Measurements from ENCODE around the gene ISCU.

ISCU gene

DNA sequence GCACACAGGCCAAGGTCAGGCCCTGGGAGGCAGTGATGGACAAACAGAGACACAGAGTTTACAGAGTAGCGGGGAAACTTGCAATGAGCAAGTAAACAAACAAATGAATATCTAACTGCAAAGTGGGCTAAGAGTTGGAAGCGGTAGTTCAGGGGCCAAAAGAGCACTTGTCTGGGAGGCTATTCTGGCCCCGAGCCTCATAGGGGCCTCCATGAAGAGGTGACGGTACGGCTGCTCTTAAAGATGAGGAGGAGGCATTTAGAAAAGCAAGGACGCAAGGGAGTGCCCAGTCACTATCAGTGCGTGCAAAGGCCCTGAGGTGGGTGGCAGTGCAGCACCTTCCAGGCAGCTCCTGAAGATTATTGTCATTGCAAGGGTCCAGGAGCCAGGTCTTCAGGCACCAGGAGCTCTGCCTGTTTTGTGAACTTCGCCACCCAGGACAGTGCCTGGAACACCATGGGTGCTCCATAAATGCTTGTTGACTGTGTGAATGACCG is 39.9 kb downstream of the ISCU start:
- Histone ChIP-seq H3K4me1 (ENCODE audit: insufficient read depth, low read length) (peaks cover 14% of the 10 kb centered on the region), H3K4me3 (ENCODE audit: low read length) (no peak overlapping the region), H2AFZ (ENCODE audit: low read depth, low read length) (no peak overlapping the region), H3K36me3 (ENCODE audit: insufficient read depth, low read length) (no peaks in the 10 kb centered on the region), H3K27me3 (ENCODE audit: insufficient read depth, low read length) (no peaks in the 10 kb centered on the region), H3K9me3 (ENCODE audit: low read length) (no peaks in the 10 kb centered on the region)

DNA sequence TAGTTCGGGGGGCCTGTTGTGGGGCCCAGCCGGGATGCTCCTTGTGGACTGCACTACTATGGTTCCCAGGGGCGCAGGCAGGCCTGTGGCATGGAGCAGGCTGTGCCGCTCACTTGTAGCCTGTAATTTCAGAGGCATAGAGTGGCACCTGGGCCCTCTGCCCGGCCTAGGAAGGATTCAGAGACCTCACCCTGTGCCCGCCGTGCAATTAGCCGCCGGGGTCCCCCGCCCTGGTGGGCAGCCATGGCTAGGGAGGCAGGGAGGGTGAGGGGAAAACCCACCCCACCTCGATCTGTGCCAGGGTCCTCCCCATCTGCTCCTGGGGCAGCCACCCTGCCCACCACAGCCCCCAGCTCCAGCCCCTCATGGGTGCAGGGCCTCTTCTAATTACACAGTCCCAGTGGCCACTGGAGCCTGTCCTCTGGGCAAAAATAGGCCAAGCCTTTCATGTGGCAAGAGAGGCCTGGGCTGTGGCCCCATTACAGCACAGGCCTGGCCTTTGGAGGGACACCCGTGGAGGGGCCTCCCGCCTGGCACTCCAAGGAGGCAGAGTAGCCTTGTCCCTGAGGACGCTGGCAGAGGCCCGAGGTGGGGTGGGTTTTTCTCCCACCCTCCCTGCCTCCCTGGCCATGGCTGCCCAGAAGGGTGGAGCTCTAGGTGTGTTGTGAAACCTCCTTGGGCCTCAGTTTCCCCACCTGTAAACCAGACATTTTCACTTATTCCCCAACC is 40.7 kb downstream of the ISCU start:
- H3K36me3 ChIP-seq (ENCODE audit: insufficient read depth, low read length), result no peaks in the 10 kb centered on the region
- H2AFZ ChIP-seq (ENCODE audit: low read depth, low read length), result no peak overlapping the region
- H3K4me1 ChIP-seq (ENCODE audit: insufficient read depth, low read length), result peaks cover 5% of the 10 kb centered on the region
- H3K9me3 ChIP-seq (ENCODE audit: low read length), result no peaks in the 10 kb centered on the region
- H3K27me3 ChIP-seq (ENCODE audit: insufficient read depth, low read length), result no peaks in the 10 kb centered on the region
- H3K4me3 ChIP-seq (ENCODE audit: low read length), result no peak overlapping the region

DNA sequence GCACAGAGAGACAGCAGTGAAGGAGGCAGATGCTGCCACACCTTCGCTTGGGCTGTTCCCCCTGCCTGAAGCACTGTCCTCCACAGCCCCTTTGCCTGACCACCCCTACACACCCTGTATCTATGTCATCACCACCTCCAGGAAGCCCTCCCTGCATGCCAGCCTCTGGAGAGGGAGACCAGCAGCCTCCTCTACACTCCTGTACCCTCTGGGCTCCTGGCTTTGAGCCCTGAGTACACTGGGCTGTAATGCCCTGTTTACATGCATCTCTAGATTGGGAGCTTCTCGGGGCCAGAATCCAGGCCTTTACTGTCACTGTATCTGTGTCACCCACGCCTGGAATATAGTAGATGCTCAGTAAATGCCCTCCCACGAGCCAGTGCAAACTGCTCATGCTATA is 41.3 kb downstream of the ISCU start:
- no peak overlapping the region for H2AFZ ChIP-seq (ENCODE audit: low read depth, low read length)

DNA sequence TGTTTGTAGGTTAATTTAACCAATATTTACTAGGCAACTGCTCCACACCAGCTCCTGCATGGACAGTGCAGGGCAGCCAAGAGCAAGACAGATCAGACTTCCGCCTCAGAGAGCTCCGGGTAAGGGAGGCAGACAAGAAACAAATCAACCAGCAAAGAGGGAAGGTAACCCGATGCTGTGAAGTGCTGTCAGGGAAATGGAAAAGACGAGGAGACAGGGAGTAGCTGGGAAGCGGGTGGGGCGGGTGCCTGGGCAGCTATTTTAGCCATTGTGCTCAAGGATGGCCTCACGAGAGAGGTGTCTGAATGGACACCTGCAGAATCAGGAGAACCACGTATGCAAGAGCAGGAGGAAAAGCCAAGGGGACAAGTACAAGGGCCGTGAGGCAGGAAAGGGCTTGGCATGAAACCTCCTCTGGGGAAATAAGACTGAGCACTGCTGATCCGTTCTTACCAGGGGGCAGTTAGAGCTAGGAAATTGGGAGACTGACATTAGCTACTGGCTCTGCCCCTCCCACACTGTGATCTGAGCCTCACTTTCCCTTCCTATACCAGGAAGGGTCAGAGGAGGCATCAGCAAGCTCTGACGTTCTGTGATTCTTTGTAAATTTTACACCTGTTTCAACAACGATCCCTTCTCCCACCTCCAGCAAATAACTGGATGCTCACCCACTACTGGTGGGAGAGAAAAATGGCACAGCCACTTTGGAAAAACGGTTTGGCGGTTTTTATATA is 42.0 kb downstream of the ISCU start:
- H3K4me3 ChIP-seq (ENCODE audit: low read length), result no peak overlapping the region
- peaks cover 4% of the 10 kb centered on the region for H3K4me1 ChIP-seq (ENCODE audit: insufficient read depth, low read length)
- no peak overlapping the region for H2AFZ ChIP-seq (ENCODE audit: low read depth, low read length)
- H3K9me3 ChIP-seq (ENCODE audit: low read length), result no peaks in the 10 kb centered on the region
- H3K27me3 ChIP-seq (ENCODE audit: insufficient read depth, low read length), result no peaks in the 10 kb centered on the region
- no peaks in the 10 kb centered on the region for H3K36me3 ChIP-seq (ENCODE audit: insufficient read depth, low read length)

More for the DNA sequence above, 41.3 kb downstream of the ISCU start:
- Histone ChIP-seq H3K36me3 (ENCODE audit: insufficient read depth, low read length) (no peaks in the 10 kb centered on the region), H3K4me1 (ENCODE audit: insufficient read depth, low read length) (peaks cover 4% of the 10 kb centered on the region), H3K27me3 (ENCODE audit: insufficient read depth, low read length) (no peaks in the 10 kb centered on the region), H3K4me3 (ENCODE audit: low read length) (no peak overlapping the region), H3K9me3 (ENCODE audit: low read length) (no peaks in the 10 kb centered on the region)

DNA sequence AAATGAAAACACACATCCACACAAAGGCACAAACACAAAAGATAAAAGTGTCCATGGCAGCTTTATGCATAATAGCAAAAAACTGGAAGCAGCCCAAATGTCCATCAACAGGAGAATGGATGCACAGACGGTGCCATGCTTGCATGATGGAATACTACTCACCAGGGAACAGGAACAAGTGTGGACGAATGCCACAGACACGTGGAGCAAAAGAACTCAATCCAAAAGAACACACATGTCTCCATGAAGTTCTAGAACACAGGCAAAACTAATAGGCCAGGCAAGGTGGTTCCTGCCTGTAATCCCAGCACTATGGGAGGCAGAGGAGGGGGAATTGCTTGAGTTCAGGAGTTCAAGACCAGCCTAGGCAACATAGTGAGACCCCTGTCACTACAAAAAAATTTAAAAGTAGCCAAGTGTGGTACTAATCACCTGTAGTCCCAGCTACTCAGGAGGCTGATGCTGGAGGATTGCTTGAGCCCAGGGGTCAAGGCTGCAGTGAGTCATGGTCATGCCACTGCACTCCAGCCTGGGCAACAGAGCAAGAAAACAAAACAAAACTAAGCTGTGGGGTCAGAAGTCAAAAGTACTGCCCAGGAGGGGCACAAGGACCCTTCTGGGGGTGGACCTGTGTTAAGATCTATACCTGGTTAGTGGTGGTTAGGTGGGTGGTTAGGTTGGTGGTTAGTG is 42.7 kb downstream of the ISCU start:
- Histone ChIP-seq H2AFZ (ENCODE audit: low read depth, low read length) (no peak overlapping the region), H3K27me3 (ENCODE audit: insufficient read depth, low read length) (peaks cover 6% of the 10 kb centered on the region), H3K9me3 (ENCODE audit: low read length) (no peaks in the 10 kb centered on the region), H3K4me1 (ENCODE audit: insufficient read depth, low read length) (peaks cover 4% of the 10 kb centered on the region), H3K4me3 (ENCODE audit: low read length) (no peak overlapping the region), H3K36me3 (ENCODE audit: insufficient read depth, low read length) (no peaks in the 10 kb centered on the region)

DNA sequence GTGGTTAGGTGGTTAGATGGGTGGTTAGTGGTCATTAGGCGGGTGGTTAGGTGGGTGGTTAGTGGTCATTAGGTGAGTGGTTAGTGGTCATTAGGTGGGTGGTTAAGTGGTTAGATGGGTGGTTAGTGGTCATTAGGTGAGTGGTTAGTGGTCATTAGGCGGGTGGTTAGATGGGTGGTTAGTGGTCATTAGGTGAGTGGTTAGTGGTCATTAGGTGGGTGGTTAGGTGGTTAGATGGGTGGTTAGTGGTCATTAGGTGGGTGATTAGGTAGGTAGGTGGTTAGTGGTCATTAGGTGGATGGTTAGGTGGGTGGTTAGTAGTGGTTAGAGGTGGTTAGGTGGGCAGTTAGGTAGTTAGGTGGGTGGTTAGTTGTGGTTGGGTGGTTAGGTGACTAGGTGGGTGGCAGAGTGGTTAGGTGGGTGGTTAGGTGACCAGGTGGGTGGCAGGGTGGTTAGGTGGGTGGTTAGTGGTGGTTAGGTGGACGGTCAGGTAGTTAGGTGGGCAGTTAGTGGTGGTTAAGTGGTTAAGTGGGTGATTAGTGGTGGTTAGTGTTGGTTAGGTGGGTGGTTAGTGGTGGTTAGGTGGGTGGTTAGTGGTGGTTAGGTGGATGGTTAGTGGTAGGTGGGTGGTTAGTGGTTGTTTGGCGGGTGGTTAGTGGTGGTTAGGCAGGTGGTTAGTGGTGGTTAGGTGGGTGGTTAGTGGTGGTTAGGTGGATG is 43.5 kb downstream of the ISCU start:
- H3K27me3 ChIP-seq (ENCODE audit: insufficient read depth, low read length), result peaks cover 13% of the 10 kb centered on the region

DNA sequence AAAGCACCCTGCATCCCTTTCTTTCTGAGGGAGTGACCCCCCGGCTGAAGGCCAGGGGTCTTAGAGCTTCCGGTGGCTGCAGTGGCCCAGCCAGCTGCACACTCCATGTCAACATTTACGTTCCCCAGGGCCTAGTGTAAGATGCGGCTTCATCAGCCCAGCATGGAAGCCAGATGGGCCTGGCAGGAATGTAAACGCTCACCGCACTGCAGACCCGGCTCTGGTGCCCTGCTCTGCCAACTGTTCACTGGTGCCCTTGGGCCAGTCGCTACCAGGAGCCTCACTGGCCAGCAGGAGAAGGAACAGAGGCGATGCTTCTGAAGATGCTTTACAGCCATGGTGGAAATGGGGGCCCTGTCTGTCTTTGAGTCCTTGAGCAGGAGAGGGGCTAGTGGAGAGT is 44.1 kb downstream of the ISCU start:
- H3K4me3 ChIP-seq (ENCODE audit: low read length), result no peak overlapping the region
- H3K27me3 ChIP-seq (ENCODE audit: insufficient read depth, low read length), result peaks cover 14% of the 10 kb centered on the region
- no peaks in the 10 kb centered on the region for H3K36me3 ChIP-seq (ENCODE audit: insufficient read depth, low read length)
- no peak overlapping the region for H2AFZ ChIP-seq (ENCODE audit: low read depth, low read length)
- peaks cover 2% of the 10 kb centered on the region for H3K4me1 ChIP-seq (ENCODE audit: insufficient read depth, low read length)
- H3K9me3 ChIP-seq (ENCODE audit: low read length), result no peaks in the 10 kb centered on the region

More for the DNA sequence above, 43.5 kb downstream of the ISCU start:
- Histone ChIP-seq H2AFZ (ENCODE audit: low read depth, low read length) (no peak overlapping the region), H3K4me3 (ENCODE audit: low read length) (no peak overlapping the region), H3K4me1 (ENCODE audit: insufficient read depth, low read length) (peaks cover 4% of the 10 kb centered on the region), H3K9me3 (ENCODE audit: low read length) (no peaks in the 10 kb centered on the region), H3K36me3 (ENCODE audit: insufficient read depth, low read length) (no peaks in the 10 kb centered on the region)

DNA sequence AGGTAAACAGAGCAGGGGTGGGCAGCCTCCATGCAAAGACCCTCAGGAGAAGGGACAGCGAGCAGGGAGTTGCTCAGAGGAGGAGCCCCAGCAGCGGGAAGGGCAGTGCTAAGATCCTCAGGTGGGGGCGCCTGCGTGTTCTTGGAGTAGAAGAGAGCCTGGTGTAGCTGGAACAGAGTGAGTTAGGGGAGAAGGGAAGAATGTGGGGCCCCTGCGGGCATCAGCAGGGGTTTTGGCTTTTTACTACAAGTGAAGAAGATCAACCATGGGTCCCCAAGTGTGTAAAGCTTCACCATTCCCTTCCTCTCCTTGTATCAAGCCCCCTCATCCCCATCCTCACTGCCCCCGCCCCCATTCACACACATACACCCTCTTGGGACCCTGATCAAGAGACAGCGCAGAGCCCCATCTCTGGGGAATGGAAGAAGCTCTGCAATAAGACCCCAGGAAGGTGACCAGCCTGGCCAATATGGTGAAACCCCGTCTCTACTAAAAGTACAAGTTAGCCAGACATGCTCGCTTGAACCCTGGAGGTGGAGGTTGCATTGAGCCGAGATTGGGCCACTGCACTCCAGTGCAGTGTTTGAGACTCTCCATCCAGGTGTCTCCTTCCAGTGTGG is 45.7 kb downstream of the ISCU start:
- Histone ChIP-seq H3K9me3 (ENCODE audit: low read length) (no peaks in the 10 kb centered on the region), H3K4me3 (ENCODE audit: low read length) (no peak overlapping the region), H3K4me1 (ENCODE audit: insufficient read depth, low read length) (no peaks in the 10 kb centered on the region), H3K27me3 (ENCODE audit: insufficient read depth, low read length) (peaks cover 14% of the 10 kb centered on the region), H2AFZ (ENCODE audit: low read depth, low read length) (no peak overlapping the region), H3K36me3 (ENCODE audit: insufficient read depth, low read length) (no peaks in the 10 kb centered on the region)

DNA sequence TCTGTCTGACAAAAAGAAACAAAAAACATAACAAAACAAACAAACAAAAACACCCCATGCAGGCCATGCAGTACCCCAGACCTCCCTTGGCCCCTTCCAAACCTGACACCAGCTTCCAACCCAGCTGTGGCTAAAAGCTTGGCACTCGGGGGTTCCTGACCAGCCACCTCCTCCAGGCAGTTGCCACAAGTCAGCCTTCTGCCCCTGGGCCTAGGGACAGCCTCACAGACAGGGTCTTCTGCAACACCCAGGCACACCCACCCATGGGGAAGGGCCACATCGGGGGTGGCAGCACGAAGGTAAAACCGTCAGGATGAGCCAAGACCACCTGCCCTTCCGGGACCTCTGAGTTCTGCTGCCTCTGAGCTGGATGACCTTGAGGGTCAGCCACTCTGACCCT is 46.2 kb downstream of the ISCU start:
- H3K9me3 ChIP-seq (ENCODE audit: low read length), result no peaks in the 10 kb centered on the region
- H2AFZ ChIP-seq (ENCODE audit: low read depth, low read length), result no peak overlapping the region
- H3K27me3 ChIP-seq (ENCODE audit: insufficient read depth, low read length), result peaks cover 14% of the 10 kb centered on the region
- no peaks in the 10 kb centered on the region for H3K36me3 ChIP-seq (ENCODE audit: insufficient read depth, low read length)
- no peaks in the 10 kb centered on the region for H3K4me1 ChIP-seq (ENCODE audit: insufficient read depth, low read length)
- no peak overlapping the region for H3K4me3 ChIP-seq (ENCODE audit: low read length)

DNA sequence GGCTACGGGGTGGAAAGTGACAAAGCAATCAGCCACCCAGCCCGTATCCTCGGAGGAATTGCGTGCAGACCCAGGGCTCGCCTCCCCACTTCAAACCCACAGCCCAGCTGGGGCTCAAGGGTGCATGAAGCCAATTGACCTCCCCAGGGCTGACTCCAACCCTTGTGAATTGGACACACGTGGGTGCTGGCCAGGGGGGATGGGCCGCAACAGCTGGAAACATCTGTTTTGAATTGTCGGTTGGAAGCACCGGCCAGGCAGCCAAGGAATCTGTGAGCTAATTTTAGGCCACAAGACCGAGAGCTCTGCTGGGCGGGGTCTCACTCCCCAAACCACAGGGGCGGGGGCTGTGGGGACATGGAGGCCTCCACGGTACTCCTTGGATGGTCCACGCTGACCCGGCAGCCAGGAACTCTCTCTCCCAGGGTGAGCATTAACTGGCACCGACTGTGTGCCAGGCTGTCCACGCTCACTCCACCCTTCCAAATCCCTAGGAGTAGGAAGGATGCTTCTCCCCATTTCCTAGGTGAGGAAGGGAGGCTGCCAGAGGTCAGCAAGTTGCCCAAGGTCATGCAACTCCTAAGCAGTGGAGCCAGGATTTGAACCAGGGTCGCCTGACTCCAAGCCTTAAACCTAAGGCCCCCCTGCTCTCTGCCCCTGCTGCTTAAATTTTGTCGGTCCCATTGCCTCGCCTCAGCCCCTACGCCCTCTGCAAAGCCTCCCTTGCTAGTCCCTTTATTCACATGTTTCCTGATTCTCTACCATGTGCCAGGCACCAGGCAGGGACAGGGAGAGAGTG is 47.3 kb downstream of the ISCU start:
- Histone ChIP-seq H3K9me3 (ENCODE audit: low read length) (no peaks in the 10 kb centered on the region), H3K36me3 (ENCODE audit: insufficient read depth, low read length) (no peaks in the 10 kb centered on the region), H3K4me1 (ENCODE audit: insufficient read depth, low read length) (no peaks in the 10 kb centered on the region), H3K27me3 (ENCODE audit: insufficient read depth, low read length) (peaks cover 14% of the 10 kb centered on the region), H2AFZ (ENCODE audit: low read depth, low read length) (no peak overlapping the region), H3K4me3 (ENCODE audit: low read length) (no peak overlapping the region)

DNA sequence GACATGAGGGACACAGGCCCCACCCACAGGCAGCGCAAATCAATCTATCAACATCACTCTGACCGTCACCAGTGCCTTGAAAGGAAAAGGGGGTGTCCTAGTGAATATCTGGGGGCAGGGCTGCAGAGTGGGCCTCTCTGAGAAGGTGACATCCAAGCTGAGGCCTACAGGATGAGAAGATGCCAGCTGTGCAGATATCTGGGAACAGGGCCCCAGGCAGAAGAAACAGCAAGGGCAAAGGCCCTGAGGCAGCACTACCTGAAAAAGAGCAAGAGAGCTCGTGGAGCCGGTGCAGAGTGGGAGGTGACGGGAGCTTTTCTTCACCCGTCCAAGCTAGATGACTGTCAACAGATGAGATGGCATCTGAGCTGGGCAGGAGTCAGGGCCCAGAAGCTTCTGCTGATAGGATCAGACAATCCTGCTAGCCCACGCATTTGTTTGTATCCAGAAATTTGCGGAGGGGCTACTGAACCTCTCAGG is 48.0 kb downstream of the ISCU start:
- Histone ChIP-seq H3K9me3 (ENCODE audit: low read length) (no peaks in the 10 kb centered on the region), H3K4me1 (ENCODE audit: insufficient read depth, low read length) (no peaks in the 10 kb centered on the region), H2AFZ (ENCODE audit: low read depth, low read length) (no peak overlapping the region), H3K36me3 (ENCODE audit: insufficient read depth, low read length) (no peaks in the 10 kb centered on the region), H3K4me3 (ENCODE audit: low read length) (no peak overlapping the region), H3K27me3 (ENCODE audit: insufficient read depth, low read length) (peaks cover 14% of the 10 kb centered on the region)
